Measurements from ENCODE around the gene PPP1R13B. TPM values are rescaled to one million over a fixed set of nuclear protein-coding genes. Genes with fewer than 3 reads are reported as not detected.

The PPP1R13B gene
- total RNA-seq, 1 donor from 2014 or later, result 7.3 TPM

- no peaks in the 10 kb centered on the region for H3K27me3 ChIP-seq (ENCODE audit: control insufficient read depth, insufficient read depth, low read length)
- H3K4me3 ChIP-seq (ENCODE audit: low read depth, low read length), result no peak overlapping the region
- no peak for TF ChIP-seq CTCF (IDR thresholded peaks at IDR 0.05; ENCODE audit: insufficient read depth, low read length, poor library complexity, severe bottlenecking)
- H3K36me3 ChIP-seq (ENCODE audit: control insufficient read depth, insufficient read depth, low read length), result no peaks in the 10 kb centered on the region
- DNase-seq (ENCODE audit: low read depth), result no peak
Measured at GRCh38 chr14:103748534-103748857, 98.9 kb downstream of the PPP1R13B start.

DNA sequence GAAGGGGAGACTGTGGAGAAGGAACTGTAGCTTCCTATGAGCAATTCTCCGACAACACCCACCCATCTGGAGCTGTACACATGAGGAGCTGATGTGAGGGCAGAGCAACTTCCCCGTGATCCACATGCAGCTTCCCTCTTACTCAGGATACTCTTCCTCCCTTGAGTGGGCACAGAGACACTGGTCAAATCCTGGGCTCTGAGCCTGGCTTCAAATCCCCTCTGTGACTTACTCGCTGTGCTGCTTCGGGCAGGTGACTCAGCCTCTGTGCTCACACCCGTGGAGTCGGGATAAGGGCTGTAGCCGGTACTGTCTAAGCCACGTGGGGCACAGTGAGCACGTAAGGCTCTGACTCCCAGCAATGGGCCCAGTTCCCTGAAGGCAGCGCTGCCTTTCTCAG is 100.7 kb downstream of the PPP1R13B start:
- Histone ChIP-seq H3K36me3 (ENCODE audit: control insufficient read depth, insufficient read depth, low read length) (no peaks in the 10 kb centered on the region), H3K4me3 (ENCODE audit: low read depth, low read length) (no peak overlapping the region), H3K27me3 (ENCODE audit: control insufficient read depth, insufficient read depth, low read length) (no peaks in the 10 kb centered on the region)
- peak; percentile 41 for DNase-seq (ENCODE audit: low read depth)
- TF ChIP-seq CTCF (IDR thresholded peaks at IDR 0.05; ENCODE audit: insufficient read depth, low read length, poor library complexity, severe bottlenecking), result no peak

GRCh38 chr14:103745424-103745823 is 102.0 kb downstream of the PPP1R13B start:
- no peak for DNase-seq (ENCODE audit: low read depth)
- no peak overlapping the region for H3K4me3 ChIP-seq (ENCODE audit: low read depth, low read length)
- no peaks in the 10 kb centered on the region for H3K36me3 ChIP-seq (ENCODE audit: control insufficient read depth, insufficient read depth, low read length)
- no peak for TF ChIP-seq CTCF (IDR thresholded peaks at IDR 0.05; ENCODE audit: insufficient read depth, low read length, poor library complexity, severe bottlenecking)
- H3K27me3 ChIP-seq (ENCODE audit: control insufficient read depth, insufficient read depth, low read length), result no peaks in the 10 kb centered on the region

GRCh38 chr14:103744621-103745395 is 102.6 kb downstream of the PPP1R13B start:
- no peaks in the 10 kb centered on the region for H3K36me3 ChIP-seq (ENCODE audit: control insufficient read depth, insufficient read depth, low read length)
- DNase-seq (ENCODE audit: low read depth), result no peak
- no peaks in the 10 kb centered on the region for H3K27me3 ChIP-seq (ENCODE audit: control insufficient read depth, insufficient read depth, low read length)
- no peak overlapping the region for H3K4me3 ChIP-seq (ENCODE audit: low read depth, low read length)
- no peak for TF ChIP-seq CTCF (IDR thresholded peaks at IDR 0.05; ENCODE audit: insufficient read depth, low read length, poor library complexity, severe bottlenecking)

GRCh38 chr14:103743691-103744090 is 103.7 kb downstream of the PPP1R13B start:
- no peak for TF ChIP-seq CTCF (IDR thresholded peaks at IDR 0.05; ENCODE audit: insufficient read depth, low read length, poor library complexity, severe bottlenecking)
- H3K36me3 ChIP-seq (ENCODE audit: control insufficient read depth, insufficient read depth, low read length), result no peaks in the 10 kb centered on the region
- H3K4me3 ChIP-seq (ENCODE audit: low read depth, low read length), result no peak overlapping the region
- no peaks in the 10 kb centered on the region for H3K27me3 ChIP-seq (ENCODE audit: control insufficient read depth, insufficient read depth, low read length)
- no peak for DNase-seq (ENCODE audit: low read depth)

Measured in kidney epithelial cell (primary cell).